ENCODE measurements around the gene MFSD11.

GRCh38 chr17:76726776-76727718 lies 10.9 kb upstream of the MFSD11 start, which contains the start of gene METTL23:
- TF ChIP-seq CTCF (IDR thresholded peaks at IDR 0.05) (peak in 5 of 7 experiments; percentile 54 to 72 (median 66)), POLR2AphosphoS5 (IDR thresholded peaks at IDR 0.05) (peak; percentile 2 to 63 (median 42)), POLR2A (IDR thresholded peaks at IDR 0.05) (no peak)
